ENCODE measurements around the gene CGAS.
"Not testable (repeated sequence)": the region's sequence is repeated elsewhere in the genome, so short reads cannot be mapped to it uniquely, and the experiment has no call there.

Gene CGAS

GRCh38 chr6:73394577-73395354 is 57.3 kb downstream of the CGAS start, which contains the start of gene DDX43:
Gene DDX43, plus strand, starts transcription at chr6:73394828. Its CDS starts 78 bp downstream, at chr6:73394906.
- DNase-seq = peak; percentile 28

- no peak for DNase-seq
These were observed 58.8 kb downstream of the CGAS start for GRCh38 chr6:73393278-73393677.

GRCh38 chr6:73392188-73392587 is 59.9 kb downstream of the CGAS start:
- DNase-seq = not testable (repeated sequence)

GRCh38 chr6:73391675-73392074 is 60.4 kb downstream of the CGAS start:
- DNase-seq = no peak

GRCh38 chr6:73389854-73390253 is 62.2 kb downstream of the CGAS start:
- no peak for DNase-seq

GRCh38 chr6:73388800-73389512 is 63.1 kb downstream of the CGAS start:
- peak; percentile 75 for DNase-seq

GRCh38 chr6:73388433-73388799 is 63.7 kb downstream of the CGAS start:
- no peak for DNase-seq

GRCh38 chr6:73382462-73383113 is 69.5 kb downstream of the CGAS start:
- no peak for DNase-seq

- not testable (repeated sequence) for DNase-seq
These were observed 70.6 kb downstream of the CGAS start for GRCh38 chr6:73381531-73381930.

- no peak for DNase-seq
These were observed 74.9 kb downstream of the CGAS start for GRCh38 chr6:73377225-73377624.

GRCh38 chr6:73375216-73375615 is 76.9 kb downstream of the CGAS start:
- no peak for DNase-seq

Measured in activated CD4-positive, alpha-beta T cell treated with anti-CD3 and anti-CD28 coated beads, Interleukin-2, amount 50 U/mL, for 16 hours (primary cell).